Airway epithelial cell (primary cell): ENCODE measurements around the gene EMX1. TPM values are rescaled to one million over a fixed set of nuclear protein-coding genes. Genes with fewer than 3 reads are reported as not detected.

ENCODE experiments used
- total RNA-seq: library from RNA; depleted of rRNA; stranded (reverse); fragments of >200 nt; gene quantifications from 2 replicates; pipeline ENCODE4 v1.2.3, GENCODE V29; 2015

EMX1 gene
- total RNA-seq = not detected in 2 replicates

DNA sequence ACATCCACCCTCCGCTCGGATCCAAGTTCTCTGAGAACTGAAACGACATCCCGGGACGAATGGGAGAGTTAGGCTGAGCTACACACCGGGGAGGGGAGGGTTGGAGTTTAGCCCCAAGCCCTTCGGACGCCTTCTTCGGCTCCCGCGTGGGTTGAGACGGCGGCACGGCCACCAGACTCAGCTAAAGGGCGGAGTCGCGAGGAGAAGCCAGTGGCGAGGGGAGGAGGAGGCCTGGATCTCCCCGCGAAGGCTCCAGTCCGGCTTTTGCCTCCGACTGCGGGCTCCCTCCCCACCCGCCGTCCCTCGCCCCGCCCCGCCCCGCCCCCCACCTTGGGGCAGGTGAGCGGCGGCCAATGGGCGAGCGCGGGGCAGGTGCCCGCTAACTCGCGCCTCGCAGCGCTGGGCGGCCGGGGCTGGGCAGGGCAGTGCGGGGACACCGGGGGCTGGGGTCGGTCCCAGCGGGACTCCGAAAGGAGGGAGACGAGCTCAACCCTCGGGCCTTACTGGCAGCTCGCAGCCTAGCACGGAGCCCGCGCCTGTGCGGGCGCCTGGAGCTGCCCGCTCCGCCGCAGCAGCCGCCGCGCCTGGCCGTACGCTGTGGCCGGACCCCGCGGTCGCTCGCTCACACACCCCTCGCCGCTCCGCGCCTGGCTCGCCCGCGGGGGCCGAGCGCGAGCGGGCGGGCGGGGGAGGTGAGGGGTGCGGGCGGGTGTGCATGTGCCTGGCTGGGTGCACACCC is at the start of gene EMX1:
Gene EMX1, plus strand, starts transcription at position 382 of the 739 bp plus-strand sequence. Its CDS starts 334 bp downstream, at position 716.

DNA sequence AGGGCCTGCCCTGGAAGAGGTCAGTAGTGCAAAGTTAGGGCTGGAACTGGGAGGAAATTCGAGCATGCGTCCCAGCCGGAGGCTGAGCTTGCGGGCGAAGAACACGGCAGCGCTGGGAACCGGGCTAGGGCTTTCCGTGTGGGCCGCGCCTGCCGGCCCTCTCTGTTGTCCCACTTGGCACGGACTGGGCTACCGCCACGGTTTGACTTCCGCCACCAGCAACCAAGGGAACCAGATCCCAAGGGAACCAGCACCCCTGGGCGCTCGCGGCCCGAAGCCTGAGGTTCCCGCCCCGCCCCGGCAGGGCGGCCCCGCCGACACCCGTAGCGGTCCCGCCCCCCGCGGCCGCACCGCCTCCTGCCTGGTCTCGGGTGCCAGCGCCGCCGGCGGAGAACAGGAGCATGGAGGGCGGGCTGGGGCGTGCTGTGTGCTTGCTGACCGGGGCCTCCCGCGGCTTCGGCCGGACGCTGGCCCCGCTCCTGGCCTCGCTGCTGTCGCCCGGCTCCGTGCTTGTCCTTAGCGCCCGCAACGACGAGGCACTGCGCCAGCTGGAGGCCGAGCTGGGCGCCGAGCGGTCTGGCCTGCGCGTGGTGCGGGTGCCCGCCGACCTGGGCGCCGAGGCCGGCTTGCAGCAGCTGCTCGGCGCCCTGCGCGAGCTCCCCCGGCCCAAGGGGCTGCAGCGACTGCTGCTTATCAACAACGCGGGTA is 30.1 kb upstream of the EMX1 start, which contains the start of gene SPR:
Gene SPR, plus strand, starts transcription at position 377 of the 708 bp plus-strand sequence. Its CDS starts 25 bp downstream, at position 402.

Other genes starting within 250 kb of the EMX1 start
- gene EXOC6B, start 91.5 kb upstream of the EMX1 start, total RNA-seq = 16.8 and 23.4 TPM in 2 replicates
- 25.8 and 26.3 TPM in 2 replicates for gene SPR, start 30.1 kb upstream of the EMX1 start, total RNA-seq
- 5.2 and 7.6 TPM in 2 replicates for gene SFXN5, start 154.2 kb downstream of the EMX1 start, total RNA-seq
- 21.1 and 25.2 TPM in 2 replicates for gene RAB11FIP5, start 195.4 kb downstream of the EMX1 start, total RNA-seq